OCI-LY7 (cell line): ENCODE measurements around the gene DGKH. TPM values are rescaled to one million over a fixed set of nuclear protein-coding genes. Genes with fewer than 3 reads are reported as not detected.

ENCODE experiments used
- BruUV-seq: library from RNA; stranded (reverse); fragments of 400-500 nt; replicated peaks from 2 replicates; lab custom pipeline; 2021; lab: Mats Ljungman, UMichigan
- CTCF ChIA-PET: fragments of 300-600 bp; sonication (Branson Sonifier 250); formaldehyde crosslinking; loops from one replicate; lab custom pipeline; 2022; ENCODE audit warnings: antibody characterized with exemption; ENCODE audit not compliant: unreplicated experiment; lab: Charles Lee
- POLR2A ChIA-PET: fragments of 300-600 bp; sonication (Branson Sonifier 250); formaldehyde crosslinking; loops from one replicate; lab custom pipeline; 2022; ENCODE audit warnings: antibody characterized with exemption; lab: Charles Lee
- DNase-seq: peaks from one replicate; pipeline ENCODE4 v3.0.0-alpha.2; 2015; ENCODE audit warnings: low spot score
- H2AFZ ChIP-seq: fragments of 200-600 bp; sonication (generic), shearing (Covaris generic); 2 replicates; pipeline ENCODE4 v1.6.1; 2014; ENCODE audit warnings: mild to moderate bottlenecking, antibody characterized with exemption, low read length, moderate library complexity
- H3K27ac ChIP-seq: fragments of 200-600 bp; sonication (generic); 2 replicates; pipeline ENCODE4 v1.5.1; 2014; ENCODE audit warnings: mixed run types, low read depth, mild to moderate bottlenecking, moderate library complexity, low read length, inconsistent platforms; ENCODE audit not compliant: poor library complexity, severe bottlenecking
- H3K36me3 ChIP-seq: fragments of 200-600 bp; sonication (generic); 2 replicates; pipeline ENCODE4 v1.6.1; 2014; ENCODE audit warnings: mild to moderate bottlenecking, antibody characterized with exemption, low read length, moderate library complexity, mixed read lengths; ENCODE audit not compliant: insufficient read depth
- H3K4me1 ChIP-seq: fragments of 200-600 bp; sonication (generic); 2 replicates; pipeline ENCODE4 v1.5.1; 2014; ENCODE audit warnings: mild to moderate bottlenecking, low read length; ENCODE audit not compliant: insufficient read depth, poor library complexity, severe bottlenecking
- H3K4me2 ChIP-seq: fragments of 200-600 bp; sonication (generic); 2 replicates; pipeline ENCODE4 v1.6.1; 2014; ENCODE audit warnings: mild to moderate bottlenecking, low read length
- H3K4me3 ChIP-seq: fragments of 200-600 bp; sonication (generic); 2 replicates; pipeline ENCODE4 v1.5.1; 2014; ENCODE audit warnings: mild to moderate bottlenecking, low read depth, low read length; ENCODE audit not compliant: poor library complexity, severe bottlenecking
- H3K79me2 ChIP-seq: fragments of 200-600 bp; sonication (generic); 2 replicates; pipeline ENCODE4 v1.6.1; 2016; ENCODE audit warnings: low read depth, mild to moderate bottlenecking, low read length, moderate library complexity, mixed read lengths; ENCODE audit not compliant: insufficient read depth
- H3K9me2 ChIP-seq: fragments of 200-600 bp; sonication (generic); 2 replicates; pipeline ENCODE4 v1.6.1; 2016; ENCODE audit warnings: mild to moderate bottlenecking, low read length, mixed read lengths; ENCODE audit not compliant: insufficient read depth
- H3K9me3 ChIP-seq: fragments of 200-600 bp; sonication (generic); 2 replicates; pipeline ENCODE4 v1.6.1; 2014; ENCODE audit warnings: mild to moderate bottlenecking, mixed run types, low read length, mixed read lengths
- H4K20me1 ChIP-seq: fragments of 200-600 bp; sonication (generic); 2 replicates; pipeline ENCODE4 v1.6.1; 2014; ENCODE audit warnings: mild to moderate bottlenecking, antibody characterized with exemption, low read length, moderate library complexity, mixed read lengths; ENCODE audit not compliant: insufficient read depth
- EZH2phosphoT487 ChIP-seq: fragments of 200-600 bp; sonication (generic); IDR thresholded peaks from 2 replicates; pipeline ENCODE4 v1.6.1; 2018; ENCODE audit warnings: low read depth, borderline replicate concordance, mild to moderate bottlenecking, mixed run types, antibody characterized with exemption, low read length, moderate library complexity, mixed read lengths
- intact Hi-C: fragments of 100-400 bp; cut with micrococcal nuclease; formaldehyde crosslinking; loops from one replicate; pipeline ENCODE4 v1.10.0; 2022; ENCODE audit not compliant: unreplicated experiment
- total RNA-seq, 2 experiments: library from RNA; depleted of rRNA in 1 of 2; stranded (reverse); fragments of >200 nt in 1 of 2; shearing (Covaris generic) in 1 of 2; gene quantifications; 2 replicates each; pipeline ENCODE4 v1.2.3, GENCODE V29; 2014 to 2022
- TF ChIP-seq, protein P1 (sequence below): fragments of 200-600 bp; sonication (generic); conservative IDR thresholded peaks from 2 replicates; pipeline ENCODE4 v1.5.1; 2014; ENCODE audit warnings: mild to moderate bottlenecking, antibody characterized with exemption, low read length, moderate library complexity, mixed read lengths

The DGKH gene
- total RNA-seq, 2 experiments from 2014 or later = 6.2 to 16.1 TPM

DNA sequence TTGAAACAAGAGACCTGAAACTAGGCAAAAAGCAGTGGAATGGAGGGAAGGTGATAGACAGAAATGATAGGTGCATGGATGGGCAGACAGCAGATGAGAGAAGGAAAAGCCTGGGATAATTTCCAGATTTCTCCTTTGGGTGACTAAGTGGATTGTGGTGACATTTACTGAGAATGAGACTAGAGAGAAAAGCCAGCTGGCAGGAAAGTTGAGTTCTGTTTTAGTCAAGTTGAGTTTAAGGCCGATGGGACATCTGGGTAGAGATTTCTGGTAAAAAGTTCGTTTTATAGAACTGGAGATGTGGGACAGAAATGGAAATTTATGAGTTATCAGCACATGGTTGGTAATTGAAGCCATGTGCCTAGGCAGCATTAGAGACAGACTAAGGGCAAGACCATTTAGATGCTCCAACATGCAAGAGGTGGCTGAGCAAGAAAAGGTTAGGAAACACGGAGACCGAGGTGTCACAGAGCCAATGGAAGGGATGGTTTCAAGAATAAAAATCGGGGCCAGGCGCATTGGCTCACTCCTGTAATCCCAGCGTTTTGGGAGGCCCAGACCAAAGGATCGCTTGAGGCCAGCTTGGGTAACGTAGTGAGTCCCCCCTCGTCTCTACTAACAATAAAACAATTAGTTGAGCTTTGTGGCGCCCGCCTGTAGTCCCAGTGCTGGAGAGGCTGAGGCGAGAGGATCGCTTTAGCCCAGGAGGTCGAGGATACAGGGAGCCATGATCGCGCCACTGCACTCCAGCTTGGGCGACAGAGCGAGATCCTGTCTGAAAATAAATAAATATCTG lies 9.6 kb upstream of the DGKH start:
- ChIA-PET CTCF (no interaction called here), POLR2A (interaction anchor here (1.1 kb wide), 1 partner anchor 123 kb away, joined by 3 read pairs; no protein-coding TSS in a partner anchor)
- no peak overlapping the region for H3K27ac ChIP-seq
- no peaks in the 10 kb centered on the region; the same call in 1 of the 2 replicates for H4K20me1 ChIP-seq
- H3K36me3 ChIP-seq = no peaks in the 10 kb centered on the region
- H3K4me1 ChIP-seq = peaks cover 14% of the 10 kb centered on the region
- no peaks in the 10 kb centered on the region for H3K79me2 ChIP-seq
- intact Hi-C loops = no loop called here
- H3K4me3 ChIP-seq = no peak overlapping the region
- BruUV-seq = no TSS peak
- H3K4me2 ChIP-seq = peak overlapping the region; percentile 94
- H2AFZ ChIP-seq = no peak overlapping the region; the same call in 1 of the 2 replicates
- no peak for DNase-seq
- TF ChIP-seq, protein P1, sequence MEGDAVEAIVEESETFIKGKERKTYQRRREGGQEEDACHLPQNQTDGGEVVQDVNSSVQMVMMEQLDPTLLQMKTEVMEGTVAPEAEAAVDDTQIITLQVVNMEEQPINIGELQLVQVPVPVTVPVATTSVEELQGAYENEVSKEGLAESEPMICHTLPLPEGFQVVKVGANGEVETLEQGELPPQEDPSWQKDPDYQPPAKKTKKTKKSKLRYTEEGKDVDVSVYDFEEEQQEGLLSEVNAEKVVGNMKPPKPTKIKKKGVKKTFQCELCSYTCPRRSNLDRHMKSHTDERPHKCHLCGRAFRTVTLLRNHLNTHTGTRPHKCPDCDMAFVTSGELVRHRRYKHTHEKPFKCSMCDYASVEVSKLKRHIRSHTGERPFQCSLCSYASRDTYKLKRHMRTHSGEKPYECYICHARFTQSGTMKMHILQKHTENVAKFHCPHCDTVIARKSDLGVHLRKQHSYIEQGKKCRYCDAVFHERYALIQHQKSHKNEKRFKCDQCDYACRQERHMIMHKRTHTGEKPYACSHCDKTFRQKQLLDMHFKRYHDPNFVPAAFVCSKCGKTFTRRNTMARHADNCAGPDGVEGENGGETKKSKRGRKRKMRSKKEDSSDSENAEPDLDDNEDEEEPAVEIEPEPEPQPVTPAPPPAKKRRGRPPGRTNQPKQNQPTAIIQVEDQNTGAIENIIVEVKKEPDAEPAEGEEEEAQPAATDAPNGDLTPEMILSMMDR = no peak
- no peak for TF ChIP-seq EZH2phosphoT487
- H3K9me3 ChIP-seq = peaks cover 12% of the 10 kb centered on the region; the same call in 1 of the 2 replicates
- no peaks in the 10 kb centered on the region for H3K9me2 ChIP-seq

DNA sequence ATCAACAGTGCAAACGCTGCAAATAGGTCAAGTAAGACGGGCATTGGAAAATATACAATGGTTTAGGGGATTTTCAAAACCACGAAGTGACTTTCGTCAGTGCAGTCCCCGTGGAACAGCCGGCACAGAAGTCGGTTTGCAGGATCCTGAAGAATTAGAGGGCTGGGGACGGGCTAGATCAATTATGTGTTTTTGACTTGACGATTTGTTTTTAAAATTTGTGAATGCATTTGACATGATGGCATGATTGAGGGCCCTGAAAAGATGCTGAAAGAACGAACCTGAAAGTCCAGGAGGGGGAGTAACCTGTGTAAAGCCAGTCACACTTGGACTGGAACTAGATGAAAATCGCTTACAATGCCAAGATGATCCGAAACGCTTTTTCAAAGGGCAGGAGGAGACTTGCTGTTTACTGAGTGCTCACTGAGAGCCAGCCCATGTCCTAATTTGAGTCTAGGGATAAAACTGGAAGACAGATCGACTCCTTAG lies 8.9 kb upstream of the DGKH start:
- Histone ChIP-seq H3K36me3 (no peaks in the 10 kb centered on the region), H3K79me2 (no peaks in the 10 kb centered on the region), H3K9me3 (peaks cover 12% of the 10 kb centered on the region; the same call in 1 of the 2 replicates), H3K4me3 (peak overlapping the region; percentile 71), H4K20me1 (no peaks in the 10 kb centered on the region; the same call in 1 of the 2 replicates), H3K4me2 (peak overlapping the region; percentile 94), H3K27ac (peak overlapping the region; percentile 10), H3K4me1 (peaks cover 14% of the 10 kb centered on the region), H3K9me2 (no peaks in the 10 kb centered on the region), H2AFZ (peak overlapping the region; percentile 77)
- ChIA-PET POLR2A (interaction anchor here (1.1 kb wide), 1 partner anchor 124 kb away, joined by 3 read pairs; no protein-coding TSS in a partner anchor), CTCF (no interaction called here)
- intact Hi-C loops = no loop called here
- TF ChIP-seq, protein P1 = 0 out of 2 replicates have a peak, but pooled peaks have one; percentile 25
- TF ChIP-seq EZH2phosphoT487 = no peak
- BruUV-seq = TSS peak; percentile 80
- peak; percentile 44 for DNase-seq
